HG03432 (cell line): Measurements from ENCODE around the gene MRS2.

Experiments
- ATAC-seq: cut with Tn5 transposase; IDR thresholded peaks from one replicate; pipeline ENCODE4 v1.9.1; 2021; ENCODE audit warnings: mild to moderate bottlenecking, moderate library complexity; ENCODE audit not compliant: unreplicated experiment

The MRS2 gene

DNA sequence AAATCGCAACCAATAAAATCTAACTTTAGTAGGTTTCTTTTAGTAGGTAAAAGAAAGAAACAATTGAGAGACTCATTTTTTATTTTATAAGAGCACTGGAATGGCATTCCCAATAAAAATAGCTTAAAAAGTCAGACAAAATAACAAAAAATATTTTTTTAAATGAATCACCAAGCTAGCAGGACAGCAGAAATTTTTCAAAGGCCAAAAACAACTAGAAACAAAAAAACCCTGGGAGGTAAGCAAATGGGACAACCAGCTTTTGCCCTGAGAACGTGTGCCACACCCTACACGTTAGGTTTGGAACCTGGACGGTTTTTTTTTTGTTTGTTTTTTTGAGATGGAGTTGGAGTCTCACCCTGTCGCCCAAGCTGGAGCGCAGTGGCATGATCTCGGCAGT is 67.1 kb downstream of the MRS2 start:
- ATAC-seq = no peak

- no peak for ATAC-seq
Measured at GRCh38 chr6:24472181-24472580, 69.4 kb downstream of the MRS2 start.
